Stimulated activated CD4-positive, alpha-beta T cell treated with anti-CD3 and anti-CD28 coated beads, Interleukin-12 subunit alpha, Interleukin-12 subunit beta, amount 100 ng/mL, for 4 hours (primary cell): ENCODE data around the gene HCK.
A peak's percentile ranks its signal among the peaks of the same experiment; 100 is the strongest.

Experiments
- DNase-seq: peaks from one replicate; pipeline ENCODE4 v3.0.0-alpha.2; 2020

HCK gene

GRCh38 chr20:32052090-32052777, at the start of gene HCK:
Gene HCK (plus strand): TSS chr20:32052242.
- no peak for DNase-seq

DNA sequence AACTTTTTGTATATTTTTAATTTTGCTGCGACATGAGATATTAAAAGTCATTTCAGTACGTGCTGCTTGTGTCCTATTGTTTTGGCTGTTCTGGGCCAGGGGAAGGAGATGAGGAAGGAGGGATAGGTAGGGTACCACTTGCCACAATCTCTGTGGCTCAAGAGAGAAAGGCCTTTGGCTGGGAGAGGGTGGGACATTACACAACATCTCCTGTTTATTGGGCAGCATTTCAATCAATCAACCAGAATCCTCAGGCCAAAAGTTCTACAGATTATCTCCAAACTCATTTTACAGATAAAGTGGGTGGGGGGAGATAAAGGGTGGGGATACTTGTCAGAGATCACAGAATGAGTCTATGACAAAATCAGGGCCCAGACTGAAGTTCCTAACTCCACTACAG, 48.7 kb upstream of the HCK start:
- no peak for DNase-seq

DNA sequence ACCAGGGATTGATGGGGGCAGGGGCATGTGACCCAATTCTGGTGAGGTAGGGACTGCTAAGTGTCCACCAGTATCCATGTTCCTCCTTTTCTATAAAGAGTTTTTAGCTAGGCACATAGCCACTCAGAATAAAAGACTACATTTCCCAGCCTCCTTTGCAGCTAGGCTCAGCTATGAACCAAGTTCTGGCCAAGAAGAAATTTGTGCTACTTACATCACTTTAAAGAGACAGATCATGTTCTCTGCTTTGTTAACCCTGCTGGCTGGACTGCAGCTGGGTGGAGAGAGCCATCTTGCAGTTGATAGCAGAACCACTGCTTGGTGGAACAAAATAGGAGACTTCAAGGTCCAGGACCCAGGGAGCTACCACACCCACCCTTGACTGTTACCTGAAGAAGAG, 47.1 kb upstream of the HCK start:
- no peak for DNase-seq

DNA sequence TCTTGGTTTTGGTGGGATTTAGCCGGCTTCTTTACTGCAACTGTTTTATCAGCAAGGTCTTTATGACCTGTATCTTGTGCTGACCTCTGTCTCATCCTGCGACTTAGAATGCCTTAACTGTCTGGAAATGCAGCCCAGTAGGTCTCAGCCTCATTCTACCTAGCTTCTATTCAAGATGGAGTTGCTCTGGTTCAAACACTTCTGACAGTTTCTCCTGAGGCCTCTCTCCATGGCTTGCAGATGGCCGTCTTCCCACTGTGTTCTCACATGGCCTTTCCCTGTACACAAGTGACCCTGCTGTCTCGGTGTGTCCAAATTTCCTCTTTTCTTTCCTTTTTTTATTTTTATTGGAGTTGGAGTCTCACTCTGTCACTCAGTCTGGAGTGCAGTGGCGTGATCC, 46.0 kb upstream of the HCK start:
- no peak for DNase-seq

- no peak for DNase-seq
Observed at GRCh38 chr20:32006841-32007786, 44.9 kb upstream of the HCK start.

GRCh38 chr20:32007787-32008616, 44.0 kb upstream of the HCK start:
- DNase-seq: no peak

GRCh38 chr20:32009564-32009963, 42.5 kb upstream of the HCK start:
- no peak for DNase-seq

DNA sequence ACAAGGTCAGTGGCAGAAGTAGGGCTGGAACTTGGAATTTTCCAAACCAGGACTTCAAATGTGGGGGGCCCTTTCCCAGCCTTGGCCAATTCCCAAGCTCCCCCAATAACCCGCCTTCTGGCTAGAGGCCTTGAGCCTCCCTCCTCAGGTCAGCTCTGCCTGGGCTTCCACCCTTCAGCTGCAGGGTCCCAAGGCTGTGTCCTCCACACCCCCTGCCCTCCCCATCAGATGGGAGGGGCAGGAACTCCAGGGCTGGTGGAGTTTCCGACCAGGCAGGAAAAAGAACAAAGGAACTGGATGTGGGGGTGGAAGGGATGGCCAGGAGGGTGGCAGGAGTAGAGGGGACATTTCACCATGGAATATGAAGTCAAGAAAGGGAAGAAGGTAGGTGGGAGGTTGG, 41.9 kb upstream of the HCK start, which contains the start of gene CCM2L:
Gene CCM2L, plus strand, starts transcription at position 338 of the 400 bp plus-strand sequence. Its CDS starts 17 bp downstream, at position 355.
- no peak for DNase-seq

GRCh38 chr20:32010666-32011065, 41.4 kb upstream of the HCK start:
- no peak for DNase-seq

GRCh38 chr20:32012159-32012688, 39.8 kb upstream of the HCK start:
- DNase-seq: no peak

- DNase-seq: no peak
Observed at GRCh38 chr20:32013326-32013725, 38.7 kb upstream of the HCK start.

GRCh38 chr20:32017711-32018251, 34.3 kb upstream of the HCK start:
- DNase-seq: peak; percentile 34

GRCh38 chr20:32018269-32019155, 33.5 kb upstream of the HCK start:
- peak; percentile 48 for DNase-seq

DNA sequence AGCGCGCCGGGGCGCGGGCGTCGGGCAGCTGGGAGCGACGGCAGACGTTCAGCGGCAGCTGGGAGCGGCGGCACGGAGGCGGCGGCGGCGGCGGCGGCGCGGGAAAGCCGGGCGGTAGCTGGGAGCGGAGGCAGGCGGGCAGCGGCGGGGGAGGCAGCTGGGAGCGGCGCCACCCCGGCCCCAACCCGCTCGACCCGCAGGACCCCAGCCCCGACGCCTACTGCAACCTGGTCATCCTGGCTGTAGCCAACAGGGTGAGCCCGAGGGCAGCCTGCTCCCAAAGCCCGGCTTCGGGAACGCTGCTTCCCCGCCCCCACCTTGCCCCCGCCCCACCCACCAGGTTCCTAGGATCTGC, 32.9 kb upstream of the HCK start:
- no peak for DNase-seq

DNA sequence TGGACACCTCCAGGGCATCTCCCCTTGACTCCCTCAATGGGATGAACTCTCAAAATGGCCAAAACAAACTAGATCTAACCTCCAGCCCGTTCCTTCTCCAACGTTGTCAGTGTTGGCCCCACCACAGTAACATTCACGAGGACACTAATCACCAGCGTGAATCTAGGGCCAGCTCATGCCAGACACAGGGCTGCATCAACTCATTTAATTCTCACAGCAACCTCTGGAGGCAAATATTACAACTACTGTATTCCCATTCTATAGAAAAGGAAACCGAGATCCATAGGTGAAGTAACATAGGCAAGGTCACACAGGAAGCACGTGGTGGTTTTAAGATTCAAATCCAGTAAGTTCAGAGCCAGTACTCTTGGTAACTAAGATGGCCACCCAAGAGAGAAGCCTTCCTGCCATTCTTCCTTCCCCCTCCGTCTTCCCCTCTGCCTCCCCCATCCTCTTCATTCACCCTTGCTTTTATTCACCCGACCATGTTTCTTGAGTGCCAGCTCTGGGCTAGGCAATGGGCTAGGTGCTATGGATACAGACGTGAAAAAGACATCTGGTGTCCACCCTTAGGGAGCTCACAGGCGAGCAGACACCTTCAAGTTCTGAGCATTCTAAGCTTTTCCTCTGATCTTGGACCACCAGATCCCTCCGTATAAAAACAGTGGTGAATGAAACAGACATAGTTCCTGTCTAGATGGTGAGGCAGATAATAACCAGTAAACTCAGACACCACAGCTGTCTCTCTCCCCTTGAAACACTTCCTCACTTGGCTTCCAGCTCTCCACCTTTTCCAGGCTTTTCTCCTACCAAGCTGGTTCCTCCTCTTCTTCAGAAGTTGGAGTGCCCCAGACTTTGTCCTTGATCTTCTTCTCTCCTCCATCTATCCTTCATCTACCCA, 32.2 kb upstream of the HCK start:
- no peak for DNase-seq

GRCh38 chr20:32021091-32021490, 31.0 kb upstream of the HCK start:
- no peak for DNase-seq

DNA sequence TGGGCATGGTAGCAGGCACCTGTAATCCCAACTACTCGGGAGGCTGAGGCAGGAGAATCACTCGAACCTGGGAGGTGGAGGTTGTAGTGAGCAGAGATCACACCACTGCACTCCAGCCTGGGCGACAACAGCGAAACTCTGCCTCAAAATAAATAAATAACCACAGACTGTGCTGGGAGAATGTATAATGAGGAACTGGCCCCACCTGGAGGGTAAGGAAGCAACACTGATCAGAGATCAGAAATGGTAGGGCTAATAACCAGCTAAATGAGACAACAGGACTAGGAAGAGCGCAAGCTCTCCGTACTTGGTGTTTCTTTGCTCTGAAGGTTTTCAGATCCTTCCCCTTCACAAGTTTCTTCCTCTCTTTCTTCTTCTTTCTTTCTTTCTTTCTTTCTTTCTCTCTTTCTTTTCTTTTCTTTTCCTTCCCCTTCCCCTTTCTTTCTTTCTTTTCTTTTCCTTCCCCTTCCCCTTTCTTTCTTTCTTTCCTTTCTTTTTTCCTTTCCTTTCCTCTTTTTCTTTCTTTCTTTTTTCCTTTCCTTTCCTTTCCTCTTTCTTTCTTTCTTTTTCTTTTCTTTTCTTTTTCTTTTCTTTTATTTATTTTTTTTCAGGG, 27.3 kb upstream of the HCK start:
- no peak for DNase-seq

GRCh38 chr20:32027643-32028042, 24.4 kb upstream of the HCK start:
- no peak for DNase-seq

DNA sequence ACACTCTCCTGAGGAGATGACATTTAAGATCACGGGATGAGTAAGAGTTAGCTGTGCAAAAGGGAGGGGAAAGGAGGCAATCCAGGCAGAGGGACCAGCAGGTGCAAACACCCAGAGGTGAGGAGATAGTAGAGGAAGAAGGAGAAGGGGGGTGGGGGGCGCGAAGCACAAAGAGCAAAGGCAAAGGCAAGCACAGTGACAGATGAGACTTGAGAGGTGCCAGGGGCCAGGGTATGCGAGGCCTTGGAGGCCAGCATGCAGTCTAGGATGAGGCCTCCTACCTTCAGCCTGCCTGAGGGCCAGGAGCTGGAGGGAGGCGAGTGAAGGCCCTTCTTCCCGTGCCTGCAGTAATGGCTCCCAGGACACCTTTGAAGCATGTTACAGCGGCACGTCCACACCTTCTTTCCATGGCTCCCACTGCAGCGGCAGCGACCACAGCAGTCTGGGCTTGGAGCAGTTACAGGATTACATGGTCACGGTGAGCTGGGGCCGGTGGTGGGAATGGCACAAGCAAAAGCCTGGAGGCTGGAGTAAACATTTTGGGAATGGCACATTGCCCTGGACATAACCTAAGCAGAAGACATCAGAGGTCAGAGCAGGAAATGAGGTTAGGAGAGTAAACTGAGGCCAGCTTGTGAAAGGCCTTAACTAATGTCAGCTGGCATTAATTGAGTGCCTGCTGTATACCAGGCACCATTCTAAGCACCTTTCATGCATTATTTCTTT, 23.2 kb upstream of the HCK start:
- DNase-seq: no peak
